B cell (primary cell): ENCODE data around the gene MIPOL1. TPM values are rescaled to one million over a fixed set of nuclear protein-coding genes. Genes with fewer than 3 reads are reported as not detected.
"Not testable (repeated sequence)": the region's sequence is repeated elsewhere in the genome, so short reads cannot be mapped to it uniquely, and the experiment has no call there.

Experiments used
- ATAC-seq: fragments of 200-7000 bp; cut with Tn5 transposase; one replicate; pipeline ENCODE4 v1.10.0; 2021; ENCODE audit warnings: low read depth, mild to moderate bottlenecking, moderate number of reproducible peaks, moderate library complexity
- CTCF ChIA-PET: fragments of 350-600 bp; sonication (Branson Sonifier 250); formaldehyde crosslinking; loops from one replicate; lab custom pipeline; 2021; ENCODE audit warnings: antibody characterized with exemption, inconsistent platforms; lab: Charles Lee
- POLR2A ChIA-PET: fragments of 350-600 bp; sonication (Branson Sonifier 250); formaldehyde crosslinking; loops from one replicate; lab custom pipeline; 2021; ENCODE audit warnings: antibody characterized with exemption; lab: Charles Lee
- DNase-seq: peaks from one replicate; pipeline ENCODE4 v3.0.0; 2013
- H2AFZ ChIP-seq: 2 replicates; pipeline ENCODE4 v1.6.1; 2012; ENCODE audit warnings: mild to moderate bottlenecking, low read depth, low read length; ENCODE audit not compliant: insufficient read depth, poor library complexity, severe bottlenecking
- H3K27ac ChIP-seq, 2 donors: 1 replicate in 1 of 2; 2 replicates in 1 of 2; pipeline ENCODE4 v1.5.1; 2012 to 2013; ENCODE audit warnings: low read length in 2 of 2, mild to moderate bottlenecking in 2 of 2, moderate library complexity in 1 of 2
- H3K27me3 ChIP-seq, 4 experiments: fragments of 200-600 bp in 1 of 4; sonication (generic) in 1 of 4; replicated peaks in 1 of 4; 1 replicate in 2 of 4; 2 replicates in 2 of 4; pipeline versions ENCODE4 v1.6.1 to v1.7.0; 2013 to 2016; ENCODE audit warnings: low read length in 3 of 4, mild to moderate bottlenecking in 2 of 4, mixed read lengths in 1 of 4, moderate library complexity in 1 of 4; ENCODE audit not compliant: insufficient read depth in 4 of 4, control insufficient read depth in 3 of 4; ENCODE audit errors: control extremely low read depth in 1 of 4
- H3K36me3 ChIP-seq, 2 experiments: replicated peaks in 1 of 2; 1 replicate in 1 of 2; 2 replicates in 1 of 2; pipeline versions ENCODE4 v1.6.1 to v1.7.1; 2013; ENCODE audit warnings: low read length in 1 of 2; ENCODE audit not compliant: insufficient read depth in 2 of 2, control insufficient read depth in 1 of 2; ENCODE audit errors: control extremely low read depth in 1 of 2, extremely low read depth in 1 of 2
- H3K4me1 ChIP-seq, 2 donors: fragments of 200-600 bp in 1 of 2; sonication (generic) in 1 of 2; 1 replicate in 1 of 2; 2 replicates in 1 of 2; pipeline versions ENCODE4 v1.5.1 to v1.6.1; 2013 to 2017; ENCODE audit warnings: low read length in 2 of 2; ENCODE audit not compliant: control insufficient read depth in 2 of 2, insufficient read depth in 2 of 2
- H3K4me2 ChIP-seq: replicated peaks from 2 replicates; pipeline ENCODE3; 2012; ENCODE audit warnings: mild to moderate bottlenecking, low read depth, low read length; ENCODE audit not compliant: poor library complexity, severe bottlenecking
- H3K4me3 ChIP-seq, 5 experiments: fragments of 200-600 bp in 1 of 5; sonication (generic) in 1 of 5; 1 replicate in 3 of 5; 2 replicates in 2 of 5; pipeline versions ENCODE4 v1.5.1 to v1.7.0; 2011 to 2016; ENCODE audit warnings: low read length in 4 of 5, mild to moderate bottlenecking in 4 of 5, low read depth in 2 of 5, control low read depth in 1 of 5, moderate library complexity in 1 of 5; ENCODE audit not compliant: insufficient read depth in 1 of 5; ENCODE audit errors: control extremely low read depth in 1 of 5, extremely low read depth in 1 of 5
- H3K79me2 ChIP-seq: fragments of 200-600 bp; sonication (generic); one replicate; pipeline ENCODE4 v1.6.0; 2016; ENCODE audit warnings: low read length; ENCODE audit not compliant: control insufficient read depth, insufficient read depth
- H3K9ac ChIP-seq: fragments of 200-600 bp; sonication (generic); 2 replicates; pipeline ENCODE4 v1.6.1; 2017; ENCODE audit warnings: mild to moderate bottlenecking, low read length, moderate library complexity
- H3K9me3 ChIP-seq, 3 donors: one replicate each; pipeline versions ENCODE4 v1.6.1 to v1.7.1; 2013; ENCODE audit warnings: low read length in 2 of 3; ENCODE audit not compliant: control insufficient read depth in 2 of 3, insufficient read depth in 1 of 3; ENCODE audit errors: control extremely low read depth in 1 of 3
- H4K20me1 ChIP-seq: 2 replicates; pipeline ENCODE4 v1.6.0; 2012; ENCODE audit warnings: mild to moderate bottlenecking, low read length; ENCODE audit not compliant: insufficient read depth, control insufficient read depth, poor library complexity, severe bottlenecking
- H3K27ac Mint-ChIP-seq: one replicate; pipeline ENCODE4 v1.8.0; 2021; ENCODE audit warnings: mixed read lengths
- H3K27me3 Mint-ChIP-seq: one replicate; pipeline ENCODE4 v1.8.0; 2021; ENCODE audit warnings: mixed read lengths
- H3K4me1 Mint-ChIP-seq: one replicate; pipeline ENCODE4 v1.8.0; 2021; ENCODE audit warnings: mixed read lengths
- H3K4me3 Mint-ChIP-seq: one replicate; pipeline ENCODE4 v1.8.0; 2021; ENCODE audit warnings: mixed read lengths
- H3K9me3 Mint-ChIP-seq: one replicate; pipeline ENCODE4 v1.8.0; 2022; ENCODE audit warnings: mixed read lengths; ENCODE audit not compliant: insufficient read depth
- EZH2 ChIP-seq: IDR thresholded peaks from 2 replicates; pipeline ENCODE4 v1.6.1; 2012; ENCODE audit warnings: borderline replicate concordance, low read depth, mild to moderate bottlenecking, moderate library complexity, low read length; ENCODE audit not compliant: insufficient read depth, poor library complexity, severe bottlenecking
- WGBS: methylation state at CpG from one replicate; pipeline ENCODE4 v1.1.5; 2013; ENCODE audit warnings: missing lambda C conversion rate; ENCODE audit not compliant: insufficient coverage; 5-methylcytosine and 5-hydroxymethylcytosine counted together
- intact Hi-C: fragments of 100-400 bp; cut with micrococcal nuclease; formaldehyde crosslinking; loops from one replicate; pipeline ENCODE4 v1.10.0; 2022
- polyA plus RNA-seq: library from polyadenylated mRNA; depleted of rRNA; stranded (reverse); fragments of >200 nt; gene quantifications from 2 replicates; pipeline ENCODE4 v1.2.3, GENCODE V29; 2012
- total RNA-seq, 2 donors: library from RNA; stranded (reverse); fragments of 120-200 nt in 1 of 2; gene quantifications; 1 replicate in 1 of 2; 2 replicates in 1 of 2; pipeline versions ENCODE4 v1.2.3 to v1.2.4, GENCODE V29; 2013 to 2022
- TF ChIP-seq, protein P1 (sequence below): fragments of 200-600 bp; IDR thresholded peaks from one replicate; pipeline ENCODE4 v1.8.0; 2022; ENCODE audit warnings: antibody characterized with exemption, mild to moderate bottlenecking

MIPOL1 gene
- total and polyA plus RNA-seq, 2 donors (not counting 1 experiment from before 2014, with no cell fraction given): 0.17 TPM; not detected in 1

DNA sequence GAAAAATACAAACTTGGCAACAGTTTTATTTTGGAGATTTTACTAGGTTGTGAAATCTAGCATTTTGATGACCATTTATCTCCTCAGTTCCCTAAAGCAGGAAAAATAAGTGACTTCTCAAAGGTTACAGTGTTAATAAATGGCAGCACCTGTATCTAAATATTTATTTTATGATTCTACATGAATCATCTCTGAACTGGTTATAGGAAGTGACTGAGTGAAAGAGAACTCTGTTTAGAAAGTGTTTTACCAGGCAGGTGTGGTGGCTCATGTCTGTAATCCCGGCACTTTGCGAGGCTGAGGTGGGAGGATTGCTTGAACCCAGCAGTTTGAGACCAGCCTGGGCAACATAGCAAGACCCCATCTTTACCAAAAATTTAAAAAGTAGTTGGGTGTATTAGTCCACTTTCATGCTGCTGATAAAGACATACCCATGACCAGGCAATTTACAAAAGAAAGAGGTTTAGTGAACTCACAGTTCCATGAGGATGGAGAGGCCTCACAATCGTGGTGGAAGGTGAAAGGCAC lies 26.3 kb downstream of the MIPOL1 start:
- intact Hi-C loops: no loop called here

DNA sequence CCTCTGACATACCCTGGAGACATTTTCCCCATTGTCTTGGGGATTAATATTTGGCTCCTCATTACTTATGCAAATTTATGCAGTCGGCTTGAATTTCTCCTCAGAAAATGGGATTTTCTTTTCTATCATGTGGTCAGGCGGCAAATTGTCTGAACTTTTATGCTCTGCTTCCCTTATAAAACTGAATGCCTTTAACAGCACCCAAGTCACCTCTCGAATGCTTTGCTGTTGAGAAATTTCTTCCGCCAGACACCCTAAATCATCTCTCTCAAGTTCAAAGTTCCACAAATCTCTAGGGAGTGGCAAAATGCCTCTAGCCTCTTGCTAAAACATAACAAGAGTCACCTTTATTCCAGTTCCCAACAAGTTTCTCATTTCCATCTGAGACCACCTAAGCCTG lies 27.9 kb downstream of the MIPOL1 start:
- H3K4me3 Mint-ChIP-seq, H3K9me3 Mint-ChIP-seq, DNase-seq, H2AFZ ChIP-seq, H3K27me3 ChIP-seq, H3K27ac ChIP-seq, H3K27me3 Mint-ChIP-seq, H3K27ac Mint-ChIP-seq, H3K4me1 Mint-ChIP-seq, CTCF ChIA-PET, H3K79me2 ChIP-seq, H3K4me1 ChIP-seq, H3K36me3 ChIP-seq, H3K4me2 ChIP-seq, intact Hi-C loops, ATAC-seq, H3K4me3 ChIP-seq, H4K20me1 ChIP-seq, POLR2A ChIA-PET, H3K9ac ChIP-seq: not testable (repeated sequence)
- H3K9me3 ChIP-seq: peaks cover 0 to 14% (median 2%) of the 10 kb centered on the region in 3 donors
- WGBS: 96% methylated on average over 3 of the region's 4 CpGs

More for the DNA sequence above, 26.3 kb downstream of the MIPOL1 start:
- H3K79me2 ChIP-seq: no peaks in the 10 kb centered on the region
- no peak overlapping the region for H2AFZ ChIP-seq
- CTCF ChIA-PET: no interaction called here
- H3K4me1 ChIP-seq: no peaks in the 10 kb centered on the region
- peaks cover 0 to 15% (median 2%) of the 10 kb centered on the region in 3 donors for H3K9me3 ChIP-seq
- Mint-ChIP-seq H3K4me1 (no peaks in the 10 kb centered on the region), H3K27ac (no peak overlapping the region), H3K9me3 (peaks cover 6% of the 10 kb centered on the region), H3K4me3 (no peak overlapping the region), H3K27me3 (no peaks in the 10 kb centered on the region)
- no peaks in the 10 kb centered on the region for H3K27me3 ChIP-seq
- ATAC-seq (no peak), DNase-seq (no peak)
- POLR2A ChIA-PET: no interaction called here
- TF ChIP-seq, protein P1, sequence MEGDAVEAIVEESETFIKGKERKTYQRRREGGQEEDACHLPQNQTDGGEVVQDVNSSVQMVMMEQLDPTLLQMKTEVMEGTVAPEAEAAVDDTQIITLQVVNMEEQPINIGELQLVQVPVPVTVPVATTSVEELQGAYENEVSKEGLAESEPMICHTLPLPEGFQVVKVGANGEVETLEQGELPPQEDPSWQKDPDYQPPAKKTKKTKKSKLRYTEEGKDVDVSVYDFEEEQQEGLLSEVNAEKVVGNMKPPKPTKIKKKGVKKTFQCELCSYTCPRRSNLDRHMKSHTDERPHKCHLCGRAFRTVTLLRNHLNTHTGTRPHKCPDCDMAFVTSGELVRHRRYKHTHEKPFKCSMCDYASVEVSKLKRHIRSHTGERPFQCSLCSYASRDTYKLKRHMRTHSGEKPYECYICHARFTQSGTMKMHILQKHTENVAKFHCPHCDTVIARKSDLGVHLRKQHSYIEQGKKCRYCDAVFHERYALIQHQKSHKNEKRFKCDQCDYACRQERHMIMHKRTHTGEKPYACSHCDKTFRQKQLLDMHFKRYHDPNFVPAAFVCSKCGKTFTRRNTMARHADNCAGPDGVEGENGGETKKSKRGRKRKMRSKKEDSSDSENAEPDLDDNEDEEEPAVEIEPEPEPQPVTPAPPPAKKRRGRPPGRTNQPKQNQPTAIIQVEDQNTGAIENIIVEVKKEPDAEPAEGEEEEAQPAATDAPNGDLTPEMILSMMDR: no peak
- TF ChIP-seq EZH2: no peak
- whole genome bisulfite sequencing: 100% methylated on average over 1 of the region's 3 CpGs
- no peak overlapping the region for H3K4me3 ChIP-seq
- H4K20me1 ChIP-seq: no peaks in the 10 kb centered on the region
- no peak overlapping the region for H3K9ac ChIP-seq
- H3K36me3 ChIP-seq: no peaks in the 10 kb centered on the region
- no peak overlapping the region for H3K27ac ChIP-seq
- no peak overlapping the region for H3K4me2 ChIP-seq
